Measurements from ENCODE around the gene CNTNAP5.

The CNTNAP5 gene

DNA sequence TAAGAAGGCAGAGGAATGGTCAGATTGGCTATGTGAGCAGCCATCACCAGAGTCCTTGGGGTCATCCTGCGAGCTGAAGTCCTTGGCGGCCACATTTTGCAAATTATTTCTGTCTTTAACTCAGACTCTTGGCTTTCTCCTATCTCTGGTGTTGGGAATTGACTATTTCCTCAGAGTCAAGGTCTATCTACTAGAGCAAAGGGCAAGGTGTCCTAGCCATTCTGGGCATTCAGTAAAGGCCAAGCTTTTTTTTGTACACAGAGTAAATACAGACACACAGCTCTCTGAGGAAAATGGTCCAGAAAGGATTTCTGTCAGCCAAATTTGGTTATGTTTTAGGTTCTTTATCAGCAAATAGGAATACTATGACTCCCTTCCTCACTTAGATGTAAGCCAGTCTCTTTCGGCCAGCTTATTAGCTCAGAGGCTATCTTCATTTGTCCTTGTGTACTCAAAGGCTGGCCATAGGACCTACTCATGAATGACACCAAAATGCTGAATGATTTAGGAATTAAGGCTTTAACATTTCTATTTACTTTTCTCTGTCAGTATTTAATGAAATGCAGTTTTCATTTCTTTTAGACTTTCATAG, 146.5 kb downstream of the CNTNAP5 start:
- DNase-seq (ENCODE audit: low read depth), result no peak
- H3K4me3 ChIP-seq (ENCODE audit: low read depth, low read length), result no peak overlapping the region
- in situ Hi-C loops (cut with HindIII; ENCODE audit: low sequenced_read_pairs), result no loop called here
- TF ChIP-seq, protein P1, sequence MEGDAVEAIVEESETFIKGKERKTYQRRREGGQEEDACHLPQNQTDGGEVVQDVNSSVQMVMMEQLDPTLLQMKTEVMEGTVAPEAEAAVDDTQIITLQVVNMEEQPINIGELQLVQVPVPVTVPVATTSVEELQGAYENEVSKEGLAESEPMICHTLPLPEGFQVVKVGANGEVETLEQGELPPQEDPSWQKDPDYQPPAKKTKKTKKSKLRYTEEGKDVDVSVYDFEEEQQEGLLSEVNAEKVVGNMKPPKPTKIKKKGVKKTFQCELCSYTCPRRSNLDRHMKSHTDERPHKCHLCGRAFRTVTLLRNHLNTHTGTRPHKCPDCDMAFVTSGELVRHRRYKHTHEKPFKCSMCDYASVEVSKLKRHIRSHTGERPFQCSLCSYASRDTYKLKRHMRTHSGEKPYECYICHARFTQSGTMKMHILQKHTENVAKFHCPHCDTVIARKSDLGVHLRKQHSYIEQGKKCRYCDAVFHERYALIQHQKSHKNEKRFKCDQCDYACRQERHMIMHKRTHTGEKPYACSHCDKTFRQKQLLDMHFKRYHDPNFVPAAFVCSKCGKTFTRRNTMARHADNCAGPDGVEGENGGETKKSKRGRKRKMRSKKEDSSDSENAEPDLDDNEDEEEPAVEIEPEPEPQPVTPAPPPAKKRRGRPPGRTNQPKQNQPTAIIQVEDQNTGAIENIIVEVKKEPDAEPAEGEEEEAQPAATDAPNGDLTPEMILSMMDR (IDR thresholded peaks at IDR 0.05; ENCODE audit: low read depth, low read length, missing control alignments), result no peak

DNA sequence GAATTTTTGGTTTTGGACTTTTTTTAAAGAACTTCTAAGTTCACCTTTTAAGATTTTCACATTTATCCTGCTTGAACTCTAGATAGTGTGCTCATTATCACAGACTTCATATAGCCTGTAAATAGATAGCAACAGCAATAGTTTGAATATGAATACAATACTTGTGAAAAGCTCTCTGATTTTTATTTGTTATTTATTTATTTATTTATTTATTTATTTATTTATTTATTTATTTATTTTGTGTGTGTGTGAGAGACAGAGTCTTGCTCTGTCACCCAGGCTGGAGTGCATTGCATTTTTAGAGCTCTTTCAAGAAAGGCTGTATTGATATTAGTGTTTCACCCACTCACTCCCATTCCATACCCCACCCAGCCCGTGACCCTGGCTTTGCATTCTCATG, 153.6 kb downstream of the CNTNAP5 start:
- TF ChIP-seq, protein P1 (IDR thresholded peaks at IDR 0.05; ENCODE audit: low read depth, low read length, missing control alignments), result no peak
- in situ Hi-C loops (cut with HindIII; ENCODE audit: low sequenced_read_pairs), result no loop called here
- DNase-seq (ENCODE audit: low read depth), result no peak
- H3K4me3 ChIP-seq (ENCODE audit: low read depth, low read length), result no peak overlapping the region

GRCh38 chr2:124180635-124181034, 155.5 kb downstream of the CNTNAP5 start:
- H3K4me3 ChIP-seq (ENCODE audit: low read depth, low read length), result no peak overlapping the region
- TF ChIP-seq, protein P1 (IDR thresholded peaks at IDR 0.05; ENCODE audit: low read depth, low read length, missing control alignments), result no peak
- in situ Hi-C loops (cut with HindIII; ENCODE audit: low sequenced_read_pairs), result no loop called here
- DNase-seq (ENCODE audit: low read depth), result no peak

DNA sequence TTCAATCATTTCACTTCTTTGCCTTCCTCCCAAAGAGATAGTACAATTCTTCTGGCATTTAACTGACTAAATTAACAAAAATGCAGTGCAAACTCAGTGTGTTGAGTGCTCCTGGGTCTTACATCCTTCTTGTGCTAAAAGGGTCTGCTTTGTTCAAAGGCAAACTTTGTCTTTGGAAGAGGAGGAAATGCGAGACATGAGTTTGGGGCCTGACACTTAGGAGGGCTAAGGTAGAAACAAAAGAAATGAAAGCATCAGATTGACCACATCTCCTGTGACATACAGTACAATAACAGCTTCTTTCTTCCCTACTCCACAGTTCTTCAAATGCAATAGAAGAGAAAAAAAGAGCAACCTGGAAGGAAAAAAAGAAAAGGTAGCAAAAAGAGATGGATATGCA, 161.7 kb downstream of the CNTNAP5 start:
- H3K4me3 ChIP-seq (ENCODE audit: low read depth, low read length), result no peak overlapping the region
- no peak for DNase-seq (ENCODE audit: low read depth)
- TF ChIP-seq, protein P1 (IDR thresholded peaks at IDR 0.05; ENCODE audit: low read depth, low read length, missing control alignments), result no peak
- in situ Hi-C loops (cut with HindIII; ENCODE audit: low sequenced_read_pairs), result no loop called here

DNA sequence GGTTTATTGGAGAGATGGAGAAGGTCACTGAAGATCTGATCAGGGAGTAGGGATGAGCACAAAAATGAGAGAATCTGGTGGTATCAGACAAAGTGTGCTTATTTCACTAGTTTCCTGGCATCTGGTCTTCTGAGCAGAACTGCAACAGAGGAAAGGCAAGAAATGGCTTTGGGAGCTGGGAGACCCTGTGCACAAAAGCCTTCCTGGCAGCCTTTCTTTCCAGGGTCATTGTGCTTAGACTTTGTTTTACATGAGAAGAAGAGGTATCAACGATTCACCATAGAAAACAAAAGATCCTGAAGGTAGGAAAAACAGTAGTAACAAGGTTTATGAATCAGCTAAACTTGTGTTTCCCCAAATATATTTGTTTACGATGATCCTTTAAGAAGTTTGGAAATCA, 162.9 kb downstream of the CNTNAP5 start:
- no peak overlapping the region for H3K4me3 ChIP-seq (ENCODE audit: low read depth, low read length)
- in situ Hi-C loops (cut with HindIII; ENCODE audit: low sequenced_read_pairs), result no loop called here
- TF ChIP-seq, protein P1 (IDR thresholded peaks at IDR 0.05; ENCODE audit: low read depth, low read length, missing control alignments), result no peak
- no peak for DNase-seq (ENCODE audit: low read depth)

- in situ Hi-C loops (cut with HindIII; ENCODE audit: low sequenced_read_pairs), result no loop called here
- DNase-seq (ENCODE audit: low read depth), result no peak
- H3K4me3 ChIP-seq (ENCODE audit: low read depth, low read length), result no peak overlapping the region
- TF ChIP-seq, protein P1 (IDR thresholded peaks at IDR 0.05; ENCODE audit: low read depth, low read length, missing control alignments), result no peak
These were observed 168.6 kb downstream of the CNTNAP5 start for GRCh38 chr2:124193706-124194105.
